Aorta (tissue), 5 donors: Measurements from ENCODE around the gene CHCHD10. TPM values are rescaled to one million over a fixed set of nuclear protein-coding genes. Genes with fewer than 3 reads are reported as not detected.

Experiments used
- ATAC-seq: fragments of 200-7000 bp; cut with Tn5 transposase; one replicate; pipeline ENCODE4 v1.9.1; 2022; ENCODE audit warnings: moderate library complexity; ENCODE audit not compliant: low FRiP score
- DNase-seq, 2 donors: peaks; one replicate each; pipeline ENCODE4 v3.0.0-alpha.2; 2020
- H3K27ac ChIP-seq, 2 donors: one replicate each; pipeline ENCODE4 v1.5.1; 2013; ENCODE audit warnings: low read length in 2 of 2, mild to moderate bottlenecking in 2 of 2, moderate library complexity in 2 of 2, control low read depth in 1 of 2, inconsistent platforms in 1 of 2, low read depth in 1 of 2
- H3K27me3 ChIP-seq, 2 donors: one replicate each; pipeline ENCODE4 v1.6.1; 2013; ENCODE audit warnings: control low read depth in 1 of 2, low read length in 1 of 2, mild to moderate bottlenecking in 1 of 2, moderate library complexity in 1 of 2; ENCODE audit not compliant: insufficient read depth in 2 of 2, control insufficient read depth in 1 of 2
- H3K36me3 ChIP-seq, 2 donors: one replicate each; pipeline ENCODE4 v1.6.1; 2013; ENCODE audit warnings: control low read depth in 1 of 2, low read length in 1 of 2, mild to moderate bottlenecking in 1 of 2; ENCODE audit not compliant: insufficient read depth in 2 of 2, control insufficient read depth in 1 of 2
- H3K4me1 ChIP-seq, 2 donors: one replicate each; pipeline ENCODE4 v1.6.1; 2013; ENCODE audit warnings: low read length in 2 of 2, control low read depth in 1 of 2, mild to moderate bottlenecking in 1 of 2, moderate library complexity in 1 of 2; ENCODE audit not compliant: insufficient read depth in 2 of 2, control insufficient read depth in 1 of 2
- H3K4me3 ChIP-seq, 2 donors: one replicate each; pipeline ENCODE4 v1.5.1; 2013; ENCODE audit warnings: low read length in 2 of 2, control low read depth in 1 of 2, mild to moderate bottlenecking in 1 of 2
- H3K9me3 ChIP-seq: one replicate; pipeline ENCODE4 v1.6.1; 2013; ENCODE audit warnings: mild to moderate bottlenecking, low read length; ENCODE audit not compliant: control insufficient read depth
- WGBS, 2 donors: extraction: QIAGEN DNeasy Blood & Tissue Kit; methylation state at CpG; one replicate each; pipeline ENCODE4 v1.1.7; 2013; 5-methylcytosine and 5-hydroxymethylcytosine counted together
- intact Hi-C, 2 donors: fragments of 100-400 bp; cut with DNase I; formaldehyde crosslinking; loops; one replicate each; pipeline versions ENCODE4 v1.14.2 to v1.15.0; 2022
- polyA plus RNA-seq, 2 donors: library from polyadenylated mRNA; stranded (reverse); fragments of 200-250 nt; gene quantifications; one replicate each; pipeline ENCODE4 v1.2.3, GENCODE V29; 2013
- total RNA-seq, 2 donors: library from RNA; stranded (reverse); fragmentation: NEBNext Ultra II Directional; extraction: Animal tissue kit (Norgen Biotek cat#: 25700); gene quantifications; one replicate each; pipeline ENCODE4 v1.2.1, GENCODE V29; 2021
- donor health status: healthy with polysubstance abuse.
- donor health status: Bipolar disorder and iron deficiency.
- donor health status: DM: no; HTN: no; CAD: no.
- donor health status: DM: no; HTN: no; CAD: no.
- donor health status: DM: yes; HTN: yes; CAD: no.

Gene CHCHD10
- total and polyA plus RNA-seq, 4 donors: 30.9 to 68.4 (median 50.2) TPM

GRCh38 chr22:23756891-23757290 is 10.9 kb downstream of the CHCHD10 start:
- no peaks in the 10 kb centered on the region for H3K4me1 ChIP-seq
- no peak overlapping the region for H3K4me3 ChIP-seq
- no peaks in the 10 kb centered on the region for H3K27me3 ChIP-seq
- no peaks in the 10 kb centered on the region for H3K36me3 ChIP-seq
- no peak overlapping the region for H3K27ac ChIP-seq
- no peak for ATAC-seq
- no peak for DNase-seq
- WGBS, 2 donors: 56 to 73% methylated on average over 4 of the region's 4 CpGs
- intact Hi-C loops: no loop called here
- H3K9me3 ChIP-seq: no peaks in the 10 kb centered on the region

GRCh38 chr22:23755711-23756110 is 12.1 kb downstream of the CHCHD10 start:
- no peak for DNase-seq
- no peaks in the 10 kb centered on the region for H3K9me3 ChIP-seq
- no peaks in the 10 kb centered on the region for H3K27me3 ChIP-seq
- no peaks in the 10 kb centered on the region for H3K4me1 ChIP-seq
- intact Hi-C loops: no loop called here
- 72 to 88% methylated on average over 8 of the region's 8 CpGs for WGBS, 2 donors
- no peak overlapping the region for H3K27ac ChIP-seq
- no peaks in the 10 kb centered on the region for H3K36me3 ChIP-seq
- H3K4me3 ChIP-seq: no peak overlapping the region
- no peak for ATAC-seq

GRCh38 chr22:23754980-23755636 is 12.7 kb downstream of the CHCHD10 start:
- no peaks in the 10 kb centered on the region for H3K27me3 ChIP-seq
- no peak overlapping the region for H3K4me3 ChIP-seq
- no peaks in the 10 kb centered on the region for H3K9me3 ChIP-seq
- H3K27ac ChIP-seq: no peak overlapping the region
- 78 to 79% methylated on average over 6 of the region's 6 CpGs for WGBS, 2 donors
- H3K36me3 ChIP-seq: no peaks in the 10 kb centered on the region
- intact Hi-C loops: no loop called here
- DNase-seq (no peak), ATAC-seq (no peak)
- H3K4me1 ChIP-seq: no peaks in the 10 kb centered on the region

GRCh38 chr22:23754220-23754919 is 13.4 kb downstream of the CHCHD10 start, which contains the start of gene VPREB3:
VPREB3 (minus strand) TSS chr22:23754425; CDS start chr22:23754363, 62 bp downstream.
- H3K4me3 ChIP-seq: no peak within 1 kb of the TSS
- intact Hi-C loops: no loop called here
- no peak within 1 kb of the TSS for H3K27ac ChIP-seq
- ATAC-seq (no peak), DNase-seq (no peak)
- no peaks in the 10 kb centered on the region for H3K36me3 ChIP-seq
- no peaks in the 10 kb centered on the region for H3K27me3 ChIP-seq
- no peaks in the 10 kb centered on the region for H3K9me3 ChIP-seq
- 86 to 87% methylated on average over 14 of the region's 14 CpGs for WGBS, 2 donors
- no peaks in the 10 kb centered on the region for H3K4me1 ChIP-seq

GRCh38 chr22:23753385-23753784 is 14.4 kb downstream of the CHCHD10 start:
- Histone ChIP-seq H3K9me3 (no peaks in the 10 kb centered on the region), H3K27me3 (no peaks in the 10 kb centered on the region), H3K27ac (no peak overlapping the region), H3K4me1 (no peaks in the 10 kb centered on the region), H3K4me3 (no peak overlapping the region), H3K36me3 (no peaks in the 10 kb centered on the region)
- ATAC-seq (no peak), DNase-seq (no peak)
- WGBS, 2 donors: 75 to 79% methylated on average over 2 of the region's 2 CpGs
- intact Hi-C loops: no loop called here

- Histone ChIP-seq H3K27me3 (no peaks in the 10 kb centered on the region), H3K9me3 (no peaks in the 10 kb centered on the region), H3K4me1 (no peaks in the 10 kb centered on the region), H3K27ac (no peak overlapping the region), H3K36me3 (no peaks in the 10 kb centered on the region), H3K4me3 (no peak overlapping the region)
- 94 to 96% methylated on average over 16 of the region's 16 CpGs for WGBS, 2 donors
- no peak for ATAC-seq
- intact Hi-C loops: no loop called here
- no peak for DNase-seq
Measured at GRCh38 chr22:23752750-23753149, 15.0 kb downstream of the CHCHD10 start.

- no peaks in the 10 kb centered on the region for H3K9me3 ChIP-seq
- ATAC-seq: no peak
- WGBS, 2 donors: 93 to 94% methylated on average over 9 of the region's 9 CpGs
- H3K4me3 ChIP-seq: no peak overlapping the region
- no peaks in the 10 kb centered on the region for H3K36me3 ChIP-seq
- no peak for DNase-seq
- H3K27me3 ChIP-seq: no peaks in the 10 kb centered on the region
- H3K27ac ChIP-seq: no peak overlapping the region
- H3K4me1 ChIP-seq: no peaks in the 10 kb centered on the region
- intact Hi-C loops: no loop called here
Measured at GRCh38 chr22:23752090-23752691, 15.6 kb downstream of the CHCHD10 start.

- intact Hi-C loops: no loop called here
- Histone ChIP-seq H3K4me1 (no peaks in the 10 kb centered on the region), H3K27ac (peak overlapping the region in 1 of 2 donors; percentile 88), H3K4me3 (peak overlapping the region; percentile 39 to 81), H3K9me3 (no peaks in the 10 kb centered on the region), H3K27me3 (no peaks in the 10 kb centered on the region), H3K36me3 (no peaks in the 10 kb centered on the region)
- ATAC-seq: peak; percentile 16
- DNase-seq: no peak
- WGBS, 2 donors: 18 to 23% methylated on average over 22 of the region's 22 CpGs
Measured at GRCh38 chr22:23751441-23751996, 16.3 kb downstream of the CHCHD10 start.
